Trophoblast cell (in vitro differentiated cells and primary cell): Measurements from ENCODE around the gene SCN4A.

Source experiments
- DNase-seq, 2 donors: peaks; one replicate each; pipeline ENCODE4 v3.0.0-alpha.2; 2016
- H2AFZ ChIP-seq: 2 replicates; pipeline ENCODE4 v1.6.1; 2013; ENCODE audit warnings: low read length, moderate library complexity, mild to moderate bottlenecking; ENCODE audit not compliant: insufficient read depth, poor library complexity
- H2AK5ac ChIP-seq: 2 replicates; pipeline ENCODE4 v1.6.1; 2013; ENCODE audit warnings: mild to moderate bottlenecking, low read length
- H2BK120ac ChIP-seq: 2 replicates; pipeline ENCODE4 v1.6.1; 2013; ENCODE audit warnings: low read length, mild to moderate bottlenecking, moderate library complexity; ENCODE audit not compliant: insufficient read depth, poor library complexity
- H2BK12ac ChIP-seq: 2 replicates; pipeline ENCODE4 v1.6.1; 2013; ENCODE audit warnings: mild to moderate bottlenecking, low read length, moderate library complexity
- H2BK5ac ChIP-seq: 2 replicates; pipeline ENCODE4 v1.6.1; 2013; ENCODE audit warnings: low read length, low read depth, moderate library complexity, mild to moderate bottlenecking; ENCODE audit not compliant: poor library complexity
- H3K14ac ChIP-seq: 2 replicates; pipeline ENCODE4 v1.6.1; 2013; ENCODE audit warnings: mild to moderate bottlenecking, low read length
- H3K18ac ChIP-seq: 2 replicates; pipeline ENCODE4 v1.6.1; 2013; ENCODE audit warnings: mild to moderate bottlenecking, low read length
- H3K23ac ChIP-seq: 2 replicates; pipeline ENCODE4 v1.6.1; 2013; ENCODE audit warnings: low read length
- H3K27ac ChIP-seq: 2 replicates; pipeline ENCODE4 v1.5.1; 2013; ENCODE audit warnings: low read depth, mild to moderate bottlenecking, inconsistent platforms, low read length, moderate library complexity
- H3K27me3 ChIP-seq: 2 replicates; pipeline ENCODE4 v1.6.1; 2013; ENCODE audit warnings: inconsistent platforms, mild to moderate bottlenecking, low read length, moderate library complexity; ENCODE audit not compliant: insufficient read depth
- H3K36me3 ChIP-seq, 2 experiments: 1 replicate in 1 of 2; 2 replicates in 1 of 2; pipeline ENCODE4 v1.6.1; 2013; ENCODE audit warnings: low read length in 2 of 2, mild to moderate bottlenecking in 2 of 2, moderate library complexity in 1 of 2; ENCODE audit not compliant: insufficient read depth in 2 of 2, control insufficient read depth in 1 of 2
- H3K4ac ChIP-seq: 2 replicates; pipeline ENCODE4 v1.6.1; 2013; ENCODE audit warnings: low read depth, mild to moderate bottlenecking, low read length, moderate library complexity
- H3K4me1 ChIP-seq, 2 experiments: 1 replicate in 1 of 2; 2 replicates in 1 of 2; pipeline ENCODE4 v1.6.1; 2013; ENCODE audit warnings: low read length in 2 of 2, mild to moderate bottlenecking in 2 of 2, moderate library complexity in 1 of 2; ENCODE audit not compliant: insufficient read depth in 2 of 2, control insufficient read depth in 1 of 2
- H3K4me2 ChIP-seq: 2 replicates; pipeline ENCODE4 v1.6.1; 2013; ENCODE audit warnings: inconsistent platforms, mild to moderate bottlenecking, low read length, moderate library complexity
- H3K4me3 ChIP-seq: 2 replicates; pipeline ENCODE4 v1.5.1; 2013; ENCODE audit warnings: mild to moderate bottlenecking, low read depth, low read length, inconsistent platforms
- H3K79me1 ChIP-seq: one replicate; pipeline ENCODE4 v1.6.1; 2013; ENCODE audit warnings: low read length
- H3K79me2 ChIP-seq: 2 replicates; pipeline ENCODE4 v1.6.1; 2013; ENCODE audit warnings: low read length, mild to moderate bottlenecking; ENCODE audit not compliant: control insufficient read depth, insufficient read depth, poor library complexity
- H3K9ac ChIP-seq: 2 replicates; pipeline ENCODE4 v1.6.1; 2013; ENCODE audit warnings: mild to moderate bottlenecking, low read length
- H3K9me3 ChIP-seq: 2 replicates; pipeline ENCODE4 v1.6.1; 2013; ENCODE audit warnings: low read depth, mild to moderate bottlenecking, control low read depth, inconsistent platforms, low read length; ENCODE audit not compliant: insufficient read depth
- H4K12ac ChIP-seq: 2 replicates; pipeline ENCODE4 v1.6.1; 2013; ENCODE audit warnings: low read depth, mild to moderate bottlenecking, low read length, moderate library complexity
- H4K8ac ChIP-seq: 2 replicates; pipeline ENCODE4 v1.6.1; 2013; ENCODE audit warnings: low read depth, mild to moderate bottlenecking, low read length, moderate library complexity
- H4K91ac ChIP-seq: one replicate; pipeline ENCODE4 v1.6.1; 2013; ENCODE audit warnings: low read depth, mild to moderate bottlenecking, low read length, moderate library complexity
- whole genome bisulfite sequencing: extraction: QIAGEN DNeasy Blood & Tissue Kit; methylation state at CpG from one replicate; pipeline ENCODE4 v1.1.7; 2013; ENCODE audit warnings: missing lambda C conversion rate; ENCODE audit not compliant: insufficient read length, insufficient coverage; ENCODE audit errors: extremely low coverage; 5-methylcytosine and 5-hydroxymethylcytosine counted together

The SCN4A gene

DNA sequence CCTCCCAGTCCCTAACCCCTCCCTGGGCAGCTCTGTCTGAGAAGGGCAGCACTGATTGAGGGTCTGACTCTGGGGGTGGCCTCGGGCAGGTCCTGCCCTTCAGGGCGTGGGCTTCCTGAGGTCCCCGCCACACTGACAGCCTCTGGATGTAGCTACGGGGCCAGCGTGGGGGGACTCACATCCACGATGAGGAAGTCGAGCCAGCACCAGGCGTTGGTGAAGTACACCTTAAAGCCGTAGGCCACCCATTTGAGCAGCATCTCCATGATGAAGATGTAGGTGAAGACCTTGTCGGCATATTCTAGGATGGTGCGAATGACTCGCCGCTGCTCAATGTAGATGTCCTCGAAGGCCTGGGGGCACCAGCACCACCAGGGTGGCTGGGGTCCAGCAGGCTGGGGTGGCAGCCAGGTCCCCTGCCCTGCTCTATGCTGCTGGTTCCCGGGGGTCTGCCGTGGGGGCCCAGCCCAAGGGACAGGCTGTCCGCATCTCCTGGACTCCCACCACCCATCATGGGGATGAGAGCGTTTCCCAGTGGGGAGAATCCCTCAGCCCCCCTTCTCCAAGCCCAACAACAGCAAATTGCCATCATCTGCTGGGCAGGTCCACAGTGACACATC is 24.9 kb downstream of the SCN4A start:
- no peak overlapping the region for H2AK5ac ChIP-seq
- no peaks in the 10 kb centered on the region for H3K27me3 ChIP-seq
- no peak overlapping the region for H4K91ac ChIP-seq
- H3K27ac ChIP-seq = no peak overlapping the region
- no CpG with 5 or more reads among the region's 18 CpGs for WGBS
- no peak overlapping the region for H3K18ac ChIP-seq
- H3K4ac ChIP-seq = no peak overlapping the region
- no peak overlapping the region for H3K4me2 ChIP-seq
- H3K14ac ChIP-seq = no peak overlapping the region
- no peak overlapping the region for H4K12ac ChIP-seq
- DNase-seq = no peak
- H3K79me1 ChIP-seq = no peaks in the 10 kb centered on the region
- no peak overlapping the region for H2BK5ac ChIP-seq
- no peak overlapping the region for H3K23ac ChIP-seq
- H3K9me3 ChIP-seq = peaks cover 3% of the 10 kb centered on the region
- H3K9ac ChIP-seq = no peak overlapping the region
- no peak overlapping the region for H2AFZ ChIP-seq
- no peak overlapping the region for H2BK12ac ChIP-seq
- H2BK120ac ChIP-seq = no peak overlapping the region
- H3K79me2 ChIP-seq = no peaks in the 10 kb centered on the region
- no peaks in the 10 kb centered on the region for H3K4me1 ChIP-seq
- H4K8ac ChIP-seq = no peak overlapping the region
- no peaks in the 10 kb centered on the region for H3K36me3 ChIP-seq
- H3K4me3 ChIP-seq = no peak overlapping the region

- Histone ChIP-seq H3K9me3 (peaks cover 3% of the 10 kb centered on the region), H3K4me3 (no peak overlapping the region), H3K4me2 (no peak overlapping the region), H3K23ac (no peak overlapping the region), H3K36me3 (no peaks in the 10 kb centered on the region), H3K27ac (no peak overlapping the region), H3K79me1 (no peaks in the 10 kb centered on the region), H3K14ac (no peak overlapping the region), H3K27me3 (no peaks in the 10 kb centered on the region), H2BK120ac (no peak overlapping the region), H4K12ac (no peak overlapping the region), H3K79me2 (no peaks in the 10 kb centered on the region), H4K91ac (no peak overlapping the region), H4K8ac (no peak overlapping the region), H3K4ac (no peak overlapping the region), H3K18ac (no peak overlapping the region), H3K9ac (no peak overlapping the region), H2BK12ac (no peak overlapping the region), H2BK5ac (no peak overlapping the region), H3K4me1 (no peaks in the 10 kb centered on the region), H2AK5ac (no peak overlapping the region), H2AFZ (no peak overlapping the region)
- no CpG with 5 or more reads among the region's 20 CpGs for WGBS
- peak in 1 of 2 donors; percentile 69 for DNase-seq
These were observed 26.0 kb downstream of the SCN4A start for GRCh38 chr17:63946440-63947363.

GRCh38 chr17:63945784-63946439 is 26.8 kb downstream of the SCN4A start:
- no peak overlapping the region for H3K18ac ChIP-seq
- H3K4ac ChIP-seq = no peak overlapping the region
- H2BK12ac ChIP-seq = no peak overlapping the region
- H3K9me3 ChIP-seq = peaks cover 1% of the 10 kb centered on the region
- H2BK5ac ChIP-seq = no peak overlapping the region
- no peak overlapping the region for H4K91ac ChIP-seq
- H3K79me1 ChIP-seq = no peaks in the 10 kb centered on the region
- no peak overlapping the region for H4K12ac ChIP-seq
- no peak for DNase-seq
- H3K27ac ChIP-seq = no peak overlapping the region
- no peak overlapping the region for H3K9ac ChIP-seq
- H3K4me3 ChIP-seq = no peak overlapping the region
- H2AK5ac ChIP-seq = no peak overlapping the region
- no peak overlapping the region for H3K4me2 ChIP-seq
- no peak overlapping the region for H3K23ac ChIP-seq
- no peaks in the 10 kb centered on the region for H3K4me1 ChIP-seq
- H3K14ac ChIP-seq = no peak overlapping the region
- H3K36me3 ChIP-seq = no peaks in the 10 kb centered on the region
- H3K79me2 ChIP-seq = no peaks in the 10 kb centered on the region
- WGBS = no CpG with 5 or more reads among the region's 6 CpGs
- H2BK120ac ChIP-seq = no peak overlapping the region
- H2AFZ ChIP-seq = no peak overlapping the region
- no peak overlapping the region for H4K8ac ChIP-seq
- no peaks in the 10 kb centered on the region for H3K27me3 ChIP-seq

- H3K18ac ChIP-seq = no peak overlapping the region
- no peak overlapping the region for H2BK12ac ChIP-seq
- no peak overlapping the region for H3K9ac ChIP-seq
- no peak overlapping the region for H2AK5ac ChIP-seq
- H3K4me2 ChIP-seq = no peak overlapping the region
- H3K27me3 ChIP-seq = no peaks in the 10 kb centered on the region
- peaks cover 1% of the 10 kb centered on the region for H3K9me3 ChIP-seq
- no peak overlapping the region for H2AFZ ChIP-seq
- no peak overlapping the region for H3K27ac ChIP-seq
- H3K4me1 ChIP-seq = no peaks in the 10 kb centered on the region
- no peaks in the 10 kb centered on the region for H3K79me2 ChIP-seq
- no peak overlapping the region for H4K8ac ChIP-seq
- no peak overlapping the region for H2BK120ac ChIP-seq
- no peak overlapping the region for H3K23ac ChIP-seq
- WGBS = no CpG with 5 or more reads among the region's 24 CpGs
- no peak overlapping the region for H3K4ac ChIP-seq
- H3K4me3 ChIP-seq = no peak overlapping the region
- H4K91ac ChIP-seq = no peak overlapping the region
- no peak overlapping the region for H3K14ac ChIP-seq
- no peaks in the 10 kb centered on the region for H3K36me3 ChIP-seq
- no peak for DNase-seq
- H3K79me1 ChIP-seq = no peaks in the 10 kb centered on the region
- no peak overlapping the region for H4K12ac ChIP-seq
- H2BK5ac ChIP-seq = no peak overlapping the region
These were observed 27.8 kb downstream of the SCN4A start for GRCh38 chr17:63944736-63945499.
